ENCODE data around the gene ELL.

GRCh38 chr19:18421371-18421959 is 100.4 kb downstream of the ELL start:
- no peak for TF ChIP-seq POLR2A (IDR thresholded peaks at IDR 0.05)
- TF ChIP-seq POLR2AphosphoS5 (IDR thresholded peaks at IDR 0.05): no peak
- TF ChIP-seq CTCF (IDR thresholded peaks at IDR 0.05): no peak

Data from transverse colon (tissue), 4 donors.